ENCODE data around the gene TMEM132D.
"Not testable (repeated sequence)": the region's sequence is repeated elsewhere in the genome, so short reads cannot be mapped to it uniquely, and the experiment has no call there.

TMEM132D gene

GRCh38 chr12:129903956-129904829 lies at the start of gene TMEM132D:
TMEM132D (minus strand) TSS chr12:129904025.
- DNase-seq, result no peak

GRCh38 chr12:129949651-129950050 lies 45.8 kb upstream of the TMEM132D start:
- no peak for DNase-seq

GRCh38 chr12:129941618-129942017 lies 37.8 kb upstream of the TMEM132D start:
- no peak for DNase-seq

GRCh38 chr12:129938089-129938488 lies 34.3 kb upstream of the TMEM132D start:
- DNase-seq, result no peak

- no peak for DNase-seq
Observed at GRCh38 chr12:129937426-129937825, 33.6 kb upstream of the TMEM132D start.

- no peak for DNase-seq
Observed at GRCh38 chr12:129928643-129929042, 24.8 kb upstream of the TMEM132D start.

- no peak for DNase-seq
Observed at GRCh38 chr12:129927316-129927900, 23.6 kb upstream of the TMEM132D start.

- DNase-seq, result peak; percentile 2
Observed at GRCh38 chr12:129911428-129912049, 7.7 kb upstream of the TMEM132D start.

- no peak for DNase-seq
Observed at GRCh38 chr12:129909051-129910020, 5.5 kb upstream of the TMEM132D start.

GRCh38 chr12:129903092-129903945 lies 506 bp downstream of the TMEM132D start:
- DNase-seq, result no peak

GRCh38 chr12:129902371-129903091 lies 1.3 kb downstream of the TMEM132D start:
- DNase-seq, result no peak

- no peak for DNase-seq
Observed at GRCh38 chr12:129901254-129901653, 2.6 kb downstream of the TMEM132D start.

- DNase-seq, result no peak
Observed at GRCh38 chr12:129900306-129900705, 3.5 kb downstream of the TMEM132D start.

- not testable (repeated sequence) for DNase-seq
Observed at GRCh38 chr12:129899045-129899444, 4.8 kb downstream of the TMEM132D start.

GRCh38 chr12:129893691-129894090 lies 10.1 kb downstream of the TMEM132D start:
- DNase-seq, result no peak

- no peak for DNase-seq
Observed at GRCh38 chr12:129887101-129887500, 16.7 kb downstream of the TMEM132D start.

- DNase-seq, result no peak
Observed at GRCh38 chr12:129886541-129886940, 17.3 kb downstream of the TMEM132D start.

- no peak for DNase-seq
Observed at GRCh38 chr12:129885287-129885686, 18.5 kb downstream of the TMEM132D start.

- no peak for DNase-seq
Observed at GRCh38 chr12:129877411-129877810, 26.4 kb downstream of the TMEM132D start.

- no peak for DNase-seq
Observed at GRCh38 chr12:129873833-129874208, 30.0 kb downstream of the TMEM132D start.

Measured in NCI-H446 treated with DMSO at 0.1 percent for 48 hours (cell line).